ENCODE measurements around the gene KLF15. TPM values are rescaled to one million over a fixed set of nuclear protein-coding genes. Genes with fewer than 3 reads are reported as not detected.

KLF15 gene
- total and polyA plus RNA-seq, 2 experiments from 2014 or later, result 1.8 to 16.7 TPM

GRCh38 chr3:126347543-126348161, 9.6 kb downstream of the KLF15 start:
- Histone ChIP-seq H3K4me3 (no peak overlapping the region), H3K27me3 (no peaks in the 10 kb centered on the region), H4K20me1 (ENCODE audit: insufficient read depth, poor library complexity, severe bottlenecking) (peaks cover 2% of the 10 kb centered on the region), H3K36me3 (replicated peaks; ENCODE audit: insufficient read depth, low read depth) (no peaks in the 10 kb centered on the region), H3K4me1 (ENCODE audit: insufficient read depth) (peaks cover 2% of the 10 kb centered on the region), H3K4me2 (no peak overlapping the region), H2AFZ (no peak overlapping the region), H3K9me3 (ENCODE audit: low read depth) (no peaks in the 10 kb centered on the region), H3K9me2 (replicated peaks; ENCODE audit: insufficient read depth) (no peaks in the 10 kb centered on the region), H3K27ac (no peak overlapping the region), H3K79me2 (no peaks in the 10 kb centered on the region)
- no peak for DNase-seq (ENCODE audit: low spot score)
- TF ChIP-seq EZH2phosphoT487 (IDR thresholded peaks at IDR 0.05; ENCODE audit: low read depth, severe bottlenecking, unreplicated experiment) (no peak), EZH2 (IDR thresholded peaks at IDR 0.05; ENCODE audit: borderline replicate concordance) (no peak)
- TF ChIP-seq, protein P1, sequence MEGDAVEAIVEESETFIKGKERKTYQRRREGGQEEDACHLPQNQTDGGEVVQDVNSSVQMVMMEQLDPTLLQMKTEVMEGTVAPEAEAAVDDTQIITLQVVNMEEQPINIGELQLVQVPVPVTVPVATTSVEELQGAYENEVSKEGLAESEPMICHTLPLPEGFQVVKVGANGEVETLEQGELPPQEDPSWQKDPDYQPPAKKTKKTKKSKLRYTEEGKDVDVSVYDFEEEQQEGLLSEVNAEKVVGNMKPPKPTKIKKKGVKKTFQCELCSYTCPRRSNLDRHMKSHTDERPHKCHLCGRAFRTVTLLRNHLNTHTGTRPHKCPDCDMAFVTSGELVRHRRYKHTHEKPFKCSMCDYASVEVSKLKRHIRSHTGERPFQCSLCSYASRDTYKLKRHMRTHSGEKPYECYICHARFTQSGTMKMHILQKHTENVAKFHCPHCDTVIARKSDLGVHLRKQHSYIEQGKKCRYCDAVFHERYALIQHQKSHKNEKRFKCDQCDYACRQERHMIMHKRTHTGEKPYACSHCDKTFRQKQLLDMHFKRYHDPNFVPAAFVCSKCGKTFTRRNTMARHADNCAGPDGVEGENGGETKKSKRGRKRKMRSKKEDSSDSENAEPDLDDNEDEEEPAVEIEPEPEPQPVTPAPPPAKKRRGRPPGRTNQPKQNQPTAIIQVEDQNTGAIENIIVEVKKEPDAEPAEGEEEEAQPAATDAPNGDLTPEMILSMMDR (IDR thresholded peaks at IDR 0.05; ENCODE audit: poor library complexity), result no peak
- 82% methylated on average over 8 of the region's 8 CpGs for WGBS (ENCODE audit: low lambda C conversion rate, missing lambda C conversion rate)

GRCh38 chr3:126346466-126346865, 10.7 kb downstream of the KLF15 start:
- H4K20me1 ChIP-seq (ENCODE audit: insufficient read depth, poor library complexity, severe bottlenecking), result no peaks in the 10 kb centered on the region
- no peaks in the 10 kb centered on the region for H3K36me3 ChIP-seq (replicated peaks; ENCODE audit: insufficient read depth, low read depth)
- no peaks in the 10 kb centered on the region for H3K9me2 ChIP-seq (replicated peaks; ENCODE audit: insufficient read depth)
- H3K4me3 ChIP-seq, result no peak overlapping the region
- no peaks in the 10 kb centered on the region for H3K9me3 ChIP-seq (ENCODE audit: low read depth)
- no peak for DNase-seq (ENCODE audit: low spot score)
- 98% methylated on average over 2 of the region's 2 CpGs for WGBS (ENCODE audit: low lambda C conversion rate, missing lambda C conversion rate)
- H3K4me1 ChIP-seq (ENCODE audit: insufficient read depth), result peaks cover 2% of the 10 kb centered on the region
- H3K27me3 ChIP-seq, result no peaks in the 10 kb centered on the region
- H2AFZ ChIP-seq, result no peak overlapping the region
- TF ChIP-seq EZH2phosphoT487 (IDR thresholded peaks at IDR 0.05; ENCODE audit: low read depth, severe bottlenecking, unreplicated experiment) (no peak), EZH2 (IDR thresholded peaks at IDR 0.05; ENCODE audit: borderline replicate concordance) (no peak)
- TF ChIP-seq, protein P1 (IDR thresholded peaks at IDR 0.05; ENCODE audit: poor library complexity), result no peak
- no peak overlapping the region for H3K4me2 ChIP-seq
- H3K79me2 ChIP-seq, result no peaks in the 10 kb centered on the region
- H3K27ac ChIP-seq, result no peak overlapping the region

GRCh38 chr3:126345641-126346460, 11.4 kb downstream of the KLF15 start:
- Histone ChIP-seq H3K36me3 (replicated peaks; ENCODE audit: insufficient read depth, low read depth) (no peaks in the 10 kb centered on the region), H3K4me2 (no peak overlapping the region), H3K9me2 (replicated peaks; ENCODE audit: insufficient read depth) (no peaks in the 10 kb centered on the region), H3K4me3 (no peak overlapping the region), H3K27me3 (no peaks in the 10 kb centered on the region), H3K4me1 (ENCODE audit: insufficient read depth) (peaks cover 2% of the 10 kb centered on the region), H3K79me2 (no peaks in the 10 kb centered on the region), H3K9me3 (ENCODE audit: low read depth) (no peaks in the 10 kb centered on the region), H3K27ac (no peak overlapping the region), H4K20me1 (ENCODE audit: insufficient read depth, poor library complexity, severe bottlenecking) (no peaks in the 10 kb centered on the region), H2AFZ (no peak overlapping the region)
- WGBS (ENCODE audit: low lambda C conversion rate, missing lambda C conversion rate), result 100% methylated on average over 5 of the region's 5 CpGs
- no peak for TF ChIP-seq EZH2 (IDR thresholded peaks at IDR 0.05; ENCODE audit: borderline replicate concordance)
- TF ChIP-seq, protein P1 (IDR thresholded peaks at IDR 0.05; ENCODE audit: poor library complexity), result no peak
- TF ChIP-seq EZH2phosphoT487 (IDR thresholded peaks at IDR 0.05; ENCODE audit: low read depth, severe bottlenecking, unreplicated experiment), result no peak
- DNase-seq (ENCODE audit: low spot score), result no peak

Measured in hepatocyte (in vitro differentiated cells).